Activated naive CD8-positive, alpha-beta T cell treated with anti-CD3 and anti-CD28 coated beads, Interleukin-2, amount 50 U/mL, for 16 hours (primary cell): Measurements from ENCODE around the gene AMPD3.

Experiments used
- DNase-seq: peaks from one replicate; pipeline ENCODE4 v3.0.0-alpha.2; 2020; ENCODE audit warnings: low read depth, low spot score

AMPD3 gene

DNA sequence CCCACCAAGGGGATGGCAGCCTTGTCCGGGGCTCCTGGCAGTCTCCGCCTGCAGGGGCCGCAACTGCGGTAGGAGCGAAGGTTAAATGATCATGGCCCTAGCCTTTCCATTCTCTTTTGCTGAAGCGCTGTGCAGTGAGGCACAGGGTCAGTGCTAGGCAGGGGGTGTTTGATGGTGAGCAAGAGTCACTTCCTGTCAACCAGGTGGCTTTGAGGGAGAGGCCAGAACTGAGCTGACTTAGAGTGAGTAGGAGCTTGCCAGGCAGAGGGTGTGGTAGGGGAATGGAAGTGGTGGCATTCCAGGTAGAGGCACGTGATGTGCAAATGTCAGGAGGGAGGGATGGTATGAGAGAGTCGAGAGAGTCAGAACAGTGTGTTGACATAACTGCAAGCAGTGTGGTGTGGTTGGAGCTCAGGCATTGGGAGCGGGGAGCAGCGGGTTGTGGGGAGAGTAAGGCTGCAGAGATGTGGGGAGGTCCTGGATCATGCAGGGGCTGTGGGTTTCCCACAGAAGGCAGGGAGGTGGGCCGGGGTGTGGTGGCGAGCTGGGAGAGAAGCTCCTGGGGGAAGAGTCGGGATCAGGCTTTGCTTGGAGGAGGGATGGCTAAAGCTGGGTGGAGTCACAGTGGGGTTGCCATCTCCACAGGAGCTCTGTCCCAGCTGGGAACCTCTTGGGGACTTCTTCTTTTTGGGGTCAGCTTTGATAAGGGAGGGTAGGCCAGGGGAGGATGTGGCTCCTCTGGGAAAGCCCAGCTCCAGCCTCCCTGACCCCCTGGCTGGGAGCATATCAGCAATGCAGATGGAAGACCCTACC lies 33.3 kb downstream of the AMPD3 start:
- DNase-seq = no peak

GRCh38 chr11:10488934-10489691 lies 34.0 kb downstream of the AMPD3 start:
- no peak for DNase-seq

DNA sequence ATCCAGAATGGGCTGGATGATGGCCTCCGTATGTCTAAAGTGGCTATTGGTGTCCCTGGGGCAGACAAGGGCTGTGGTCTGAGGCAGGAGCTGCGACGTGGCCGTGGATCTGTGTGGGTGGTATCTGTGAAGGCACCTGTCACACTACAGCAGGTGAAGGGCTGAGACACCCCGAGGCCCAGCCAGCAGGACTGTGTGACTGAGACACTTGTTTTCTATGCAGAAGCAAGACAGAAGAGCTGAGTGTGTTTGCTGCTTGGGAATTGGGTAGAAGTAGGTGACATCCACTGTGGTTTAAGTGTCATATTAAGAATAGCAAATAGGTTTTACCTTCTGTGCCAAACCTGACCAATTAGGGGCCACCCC lies 35.0 kb downstream of the AMPD3 start:
- no peak for DNase-seq

- no peak for DNase-seq
These were observed 35.6 kb downstream of the AMPD3 start for GRCh38 chr11:10490398-10491241.

- DNase-seq = no peak
These were observed 37.0 kb downstream of the AMPD3 start for GRCh38 chr11:10492084-10492483.

GRCh38 chr11:10493041-10493663 lies 38.1 kb downstream of the AMPD3 start:
- no peak for DNase-seq

GRCh38 chr11:10494636-10495463 lies 39.8 kb downstream of the AMPD3 start:
- no peak for DNase-seq

- DNase-seq = no peak
These were observed 40.4 kb downstream of the AMPD3 start for GRCh38 chr11:10495464-10495786.

DNA sequence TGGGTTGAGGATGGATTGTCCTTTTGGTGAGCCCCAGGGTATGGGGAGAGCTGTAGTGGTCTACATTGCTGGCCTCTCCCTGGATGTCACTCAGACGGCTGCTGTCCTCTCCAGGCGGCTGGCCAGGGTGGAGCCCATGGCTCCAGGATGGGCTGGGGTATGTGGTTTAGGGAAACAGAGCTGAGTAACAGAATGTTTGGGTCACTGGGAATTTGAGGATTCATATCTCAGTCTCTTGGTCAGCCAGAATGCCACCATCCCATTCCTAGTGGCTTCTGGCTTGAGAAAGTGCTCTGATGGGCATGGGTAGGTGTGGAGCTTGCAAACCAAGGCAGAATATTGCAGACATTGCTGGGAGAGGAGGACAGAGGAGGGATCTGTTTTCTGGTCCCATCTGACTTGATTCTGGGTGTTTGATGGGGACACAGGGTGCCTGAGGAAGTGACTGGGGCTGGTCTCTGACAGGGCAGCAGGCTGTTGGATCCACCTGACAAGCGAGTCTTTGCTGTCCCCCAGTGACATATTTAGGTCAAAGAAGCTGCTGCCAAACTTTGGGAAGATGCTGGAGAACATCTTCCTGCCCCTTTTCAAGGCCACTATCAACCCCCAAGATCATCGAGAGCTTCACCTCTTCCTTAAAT lies 41.4 kb downstream of the AMPD3 start:
- DNase-seq = no peak

- DNase-seq = no peak
These were observed 42.4 kb downstream of the AMPD3 start for GRCh38 chr11:10497371-10498021.

DNA sequence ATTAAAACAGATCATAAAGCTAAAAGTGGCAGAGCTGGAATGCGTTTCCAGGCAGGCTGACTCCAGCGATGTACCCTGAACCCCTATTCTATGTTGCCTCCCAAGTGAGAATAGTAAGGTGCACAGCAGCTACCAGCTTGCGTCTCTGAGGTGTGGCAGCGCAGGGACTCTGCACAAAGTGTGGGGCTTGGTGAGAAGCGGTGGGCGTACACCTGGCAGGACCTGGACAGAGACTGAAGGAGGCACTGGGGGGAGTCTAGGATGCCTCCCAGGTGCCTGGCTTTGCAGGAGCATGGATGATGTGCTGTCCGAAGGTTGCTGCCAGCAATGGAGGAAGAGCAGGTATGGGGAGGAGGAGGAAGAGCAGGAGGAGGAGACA lies 42.9 kb downstream of the AMPD3 start:
- no peak for DNase-seq

- DNase-seq = no peak
These were observed 43.6 kb downstream of the AMPD3 start for GRCh38 chr11:10498426-10499250.

GRCh38 chr11:10499452-10499851 lies 44.4 kb downstream of the AMPD3 start:
- DNase-seq = no peak

DNA sequence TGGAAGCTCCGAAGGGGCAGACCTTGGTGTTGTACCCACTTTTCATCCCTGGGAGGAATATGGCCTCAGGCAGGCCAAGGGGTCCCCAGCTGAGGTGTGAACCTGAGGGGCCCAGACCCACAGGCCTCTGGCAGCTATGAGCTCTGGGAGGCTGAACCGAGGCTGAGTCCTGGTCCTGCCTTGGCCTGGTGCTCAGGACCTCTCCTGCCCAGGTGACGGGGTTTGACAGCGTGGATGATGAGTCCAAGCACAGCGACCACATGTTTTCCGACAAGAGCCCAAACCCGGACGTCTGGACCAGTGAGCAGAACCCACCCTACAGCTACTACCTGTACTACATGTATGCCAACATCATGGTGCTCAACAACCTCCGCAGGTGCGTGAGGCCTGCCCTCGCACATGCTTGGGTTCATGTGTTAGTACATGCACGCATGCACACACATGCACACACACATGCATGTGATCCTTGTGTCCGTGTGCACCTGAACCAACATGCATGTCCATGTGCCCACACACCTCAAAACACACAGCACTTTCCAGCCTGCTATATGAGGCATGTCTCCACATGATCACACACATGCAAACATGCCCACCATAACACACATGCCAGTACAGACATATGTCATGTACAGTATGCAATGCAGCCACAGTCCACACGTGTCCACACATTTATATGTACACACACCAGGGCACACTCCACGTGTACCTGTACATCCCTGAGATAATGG lies 45.0 kb downstream of the AMPD3 start:
- no peak for DNase-seq

- DNase-seq = no peak
These were observed 46.0 kb downstream of the AMPD3 start for GRCh38 chr11:10500757-10501684.

- DNase-seq = no peak
These were observed 47.1 kb downstream of the AMPD3 start for GRCh38 chr11:10502065-10502680.

DNA sequence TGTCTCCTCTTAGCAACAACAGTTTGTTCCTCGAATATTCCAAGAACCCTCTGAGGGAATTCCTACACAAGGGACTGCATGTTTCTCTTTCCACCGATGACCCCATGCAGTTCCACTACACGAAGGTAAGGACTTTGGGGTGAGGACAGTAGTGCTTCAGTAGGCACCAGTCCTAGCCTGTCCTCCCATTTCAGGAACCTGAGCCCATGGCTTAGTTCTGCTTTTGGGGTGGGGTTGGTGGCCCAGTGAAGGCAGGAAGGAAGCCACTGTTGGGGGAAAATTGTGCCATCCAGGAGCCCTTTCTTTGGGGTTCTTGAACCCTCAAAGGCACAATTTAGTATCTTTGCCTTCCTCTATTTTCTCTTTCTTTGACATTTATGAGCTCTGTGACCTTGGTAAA lies 47.7 kb downstream of the AMPD3 start:
- DNase-seq = no peak
